Measurements from ENCODE around the gene TOR1AIP2. TPM values are rescaled to one million over a fixed set of nuclear protein-coding genes. Genes with fewer than 3 reads are reported as not detected.

Gene TOR1AIP2
- 10 to 100 TPM; 71.6 to 72.7 TPM for total RNA-seq
- 16.8 TPM for polyA plus RNA-seq (2013, experiment 1 of 2)
- polyA plus RNA-seq (2013, experiment 2 of 2), result 24.0 TPM
- total RNA-seq, result 101 to 202 (median 149) reads per million in 172 experiments

GRCh38 chr1:179877586-179878265 is at the start of gene TOR1AIP2:
Gene TOR1AIP2, minus strand, starts transcription at chr1:179877803. Its CDS starts 25,138 bp downstream, at chr1:179852665.
- Histone ChIP-seq H3K4me3 (ENCODE audit: low read length) (peak within 1 kb of the TSS; percentile 78), H3K27me3 (ENCODE audit: control insufficient read depth in 1 of 2, insufficient read depth in 2 of 2, low read length in 2 of 2) (no peaks in the 10 kb centered on the region), H3K4me1 (ENCODE audit: insufficient read depth, low read length) (peaks cover 15% of the 10 kb centered on the region), H3K27ac (ENCODE audit: low read depth in 1 of 2, low read length in 2 of 2) (peak within 1 kb of the TSS; percentile 8 to 33), H3K36me3 (ENCODE audit: insufficient read depth, low read length) (peaks cover 18% of the 10 kb centered on the region), H3K9me3 (ENCODE audit: control insufficient read depth in 1 of 2, insufficient read depth in 1 of 2, low read length in 2 of 2) (no peaks in the 10 kb centered on the region)
- DNase-seq, result peak; percentile 65 to 90 (median 76)
- H3K4me1 Mint-ChIP-seq (ENCODE audit: low read depth), result peaks cover 60% of the 10 kb centered on the region
- ChIA-PET CTCF (interaction anchor here (3.2 kb wide), 1 partner anchor 10 kb away, joined by 13 read pairs; no protein-coding TSS in a partner anchor), POLR2A (interaction anchor here (0.6 to 1.0 kb wide), 3 partner anchors 63 to 171 kb away, joined by 3 read pairs; no protein-coding TSS in a partner anchor)
- no peak for TF ChIP-seq CTCF (IDR thresholded peaks at IDR 0.05)
- peak within 1 kb of the TSS; percentile 84 for H3K27ac Mint-ChIP-seq
- H3K9me3 Mint-ChIP-seq, result no peaks in the 10 kb centered on the region
- no peaks in the 10 kb centered on the region for H3K27me3 Mint-ChIP-seq
- peaks cover 50% of the 10 kb centered on the region for H3K36me3 Mint-ChIP-seq (ENCODE audit: low read depth)
- intact Hi-C loops (cut with DNase I, micrococcal nuclease), result loop anchor here (10.0 kb wide), 5 partner anchors 63 to 1147 kb away; partner anchors contain the start of genes ACBD6 (in 1 of the 2), SOAT1 (in 1 of the 2), STX6 (in 1 of the 2) and XPR1 (in 1 of the 2)
- ATAC-seq (ENCODE audit: poor library complexity), result peak; percentile 46
- peak within 1 kb of the TSS; percentile 91 for H3K4me3 Mint-ChIP-seq

GRCh38 chr1:179926850-179927205 is 49.2 kb upstream of the TOR1AIP2 start:
- Histone ChIP-seq H3K9me3 (ENCODE audit: control insufficient read depth in 1 of 2, insufficient read depth in 1 of 2, low read length in 2 of 2) (no peaks in the 10 kb centered on the region), H3K27me3 (ENCODE audit: control insufficient read depth in 1 of 2, insufficient read depth in 2 of 2, low read length in 2 of 2) (no peaks in the 10 kb centered on the region), H3K4me1 (ENCODE audit: insufficient read depth, low read length) (no peaks in the 10 kb centered on the region), H3K36me3 (ENCODE audit: insufficient read depth, low read length) (no peaks in the 10 kb centered on the region), H3K27ac (ENCODE audit: low read depth in 1 of 2, low read length in 2 of 2) (no peak overlapping the region), H3K4me3 (ENCODE audit: low read length) (no peak overlapping the region)
- Mint-ChIP-seq H3K4me3 (no peak overlapping the region), H3K4me1 (ENCODE audit: low read depth) (no peaks in the 10 kb centered on the region), H3K9me3 (no peaks in the 10 kb centered on the region), H3K36me3 (ENCODE audit: low read depth) (peaks cover 3% of the 10 kb centered on the region), H3K27ac (no peak overlapping the region), H3K27me3 (no peaks in the 10 kb centered on the region)
- ATAC-seq (ENCODE audit: poor library complexity) (no peak), DNase-seq (no peak)
- POLR2A ChIA-PET, result no interaction called here
- intact Hi-C loops (cut with DNase I, micrococcal nuclease), result no loop called here
- TF ChIP-seq CTCF (IDR thresholded peaks at IDR 0.05), result no peak
- CTCF ChIA-PET, result no interaction called here

GRCh38 chr1:179925922-179926849 is 48.6 kb upstream of the TOR1AIP2 start:
- H3K4me1 Mint-ChIP-seq (ENCODE audit: low read depth), result no peaks in the 10 kb centered on the region
- ATAC-seq (ENCODE audit: poor library complexity) (no peak), DNase-seq (no peak)
- H3K36me3 Mint-ChIP-seq (ENCODE audit: low read depth), result peaks cover 9% of the 10 kb centered on the region
- no peak overlapping the region for H3K27ac Mint-ChIP-seq
- Histone ChIP-seq H3K27ac (ENCODE audit: low read depth in 1 of 2, low read length in 2 of 2) (no peak overlapping the region), H3K36me3 (ENCODE audit: insufficient read depth, low read length) (peaks cover 5% of the 10 kb centered on the region), H3K4me1 (ENCODE audit: insufficient read depth, low read length) (no peaks in the 10 kb centered on the region), H3K9me3 (ENCODE audit: control insufficient read depth in 1 of 2, insufficient read depth in 1 of 2, low read length in 2 of 2) (no peaks in the 10 kb centered on the region), H3K4me3 (ENCODE audit: low read length) (no peak overlapping the region), H3K27me3 (ENCODE audit: control insufficient read depth in 1 of 2, insufficient read depth in 2 of 2, low read length in 2 of 2) (no peaks in the 10 kb centered on the region)
- TF ChIP-seq CTCF (IDR thresholded peaks at IDR 0.05), result no peak
- intact Hi-C loops (cut with DNase I, micrococcal nuclease), result no loop called here
- POLR2A ChIA-PET, result no interaction called here
- H3K9me3 Mint-ChIP-seq, result no peaks in the 10 kb centered on the region
- no peaks in the 10 kb centered on the region for H3K27me3 Mint-ChIP-seq
- no peak overlapping the region for H3K4me3 Mint-ChIP-seq
- CTCF ChIA-PET, result interaction anchor here (1.3 kb wide), 1 partner anchor 8 kb away, joined by 3 read pairs; no protein-coding TSS in a partner anchor

Measured in CD4-positive, alpha-beta T cell (primary cell).